Measurements from ENCODE around the gene PACSIN1.

Gene PACSIN1

DNA sequence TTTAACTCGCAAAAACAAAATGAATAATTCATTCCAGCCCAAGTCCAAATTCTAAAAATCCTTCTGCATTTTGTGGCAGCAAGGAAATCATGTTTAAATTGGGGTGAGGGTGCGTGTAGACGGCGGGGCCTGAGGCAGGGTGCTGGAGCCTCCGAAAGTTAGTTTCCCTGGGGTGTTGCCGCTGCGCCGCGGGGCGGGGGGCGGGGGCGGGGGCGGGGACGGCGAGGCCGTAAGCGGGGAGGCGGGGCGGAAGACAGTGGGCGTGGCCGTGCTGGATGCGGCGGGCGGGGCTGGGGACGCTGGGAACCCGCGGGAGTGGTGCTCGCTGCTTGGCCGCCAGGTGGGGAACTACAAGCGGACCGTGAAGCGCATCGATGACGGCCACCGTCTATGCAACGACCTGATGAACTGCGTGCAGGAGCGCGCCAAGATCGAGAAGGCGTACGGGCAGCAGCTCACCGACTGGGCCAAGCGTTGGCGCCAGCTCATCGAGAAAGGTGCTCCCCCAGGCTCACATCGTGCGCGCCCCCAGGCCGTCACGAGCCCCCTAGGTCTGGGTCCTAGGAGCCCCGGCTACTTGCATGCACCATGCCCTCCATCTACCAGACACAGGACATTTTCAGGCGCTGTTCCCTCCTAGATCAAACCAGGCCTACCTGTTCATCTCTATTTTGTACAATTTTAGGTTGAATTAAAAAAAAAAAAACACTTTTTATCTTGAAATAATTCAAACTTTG lies 61.3 kb downstream of the PACSIN1 start (continued):
- TF ChIP-seq, protein P1, sequence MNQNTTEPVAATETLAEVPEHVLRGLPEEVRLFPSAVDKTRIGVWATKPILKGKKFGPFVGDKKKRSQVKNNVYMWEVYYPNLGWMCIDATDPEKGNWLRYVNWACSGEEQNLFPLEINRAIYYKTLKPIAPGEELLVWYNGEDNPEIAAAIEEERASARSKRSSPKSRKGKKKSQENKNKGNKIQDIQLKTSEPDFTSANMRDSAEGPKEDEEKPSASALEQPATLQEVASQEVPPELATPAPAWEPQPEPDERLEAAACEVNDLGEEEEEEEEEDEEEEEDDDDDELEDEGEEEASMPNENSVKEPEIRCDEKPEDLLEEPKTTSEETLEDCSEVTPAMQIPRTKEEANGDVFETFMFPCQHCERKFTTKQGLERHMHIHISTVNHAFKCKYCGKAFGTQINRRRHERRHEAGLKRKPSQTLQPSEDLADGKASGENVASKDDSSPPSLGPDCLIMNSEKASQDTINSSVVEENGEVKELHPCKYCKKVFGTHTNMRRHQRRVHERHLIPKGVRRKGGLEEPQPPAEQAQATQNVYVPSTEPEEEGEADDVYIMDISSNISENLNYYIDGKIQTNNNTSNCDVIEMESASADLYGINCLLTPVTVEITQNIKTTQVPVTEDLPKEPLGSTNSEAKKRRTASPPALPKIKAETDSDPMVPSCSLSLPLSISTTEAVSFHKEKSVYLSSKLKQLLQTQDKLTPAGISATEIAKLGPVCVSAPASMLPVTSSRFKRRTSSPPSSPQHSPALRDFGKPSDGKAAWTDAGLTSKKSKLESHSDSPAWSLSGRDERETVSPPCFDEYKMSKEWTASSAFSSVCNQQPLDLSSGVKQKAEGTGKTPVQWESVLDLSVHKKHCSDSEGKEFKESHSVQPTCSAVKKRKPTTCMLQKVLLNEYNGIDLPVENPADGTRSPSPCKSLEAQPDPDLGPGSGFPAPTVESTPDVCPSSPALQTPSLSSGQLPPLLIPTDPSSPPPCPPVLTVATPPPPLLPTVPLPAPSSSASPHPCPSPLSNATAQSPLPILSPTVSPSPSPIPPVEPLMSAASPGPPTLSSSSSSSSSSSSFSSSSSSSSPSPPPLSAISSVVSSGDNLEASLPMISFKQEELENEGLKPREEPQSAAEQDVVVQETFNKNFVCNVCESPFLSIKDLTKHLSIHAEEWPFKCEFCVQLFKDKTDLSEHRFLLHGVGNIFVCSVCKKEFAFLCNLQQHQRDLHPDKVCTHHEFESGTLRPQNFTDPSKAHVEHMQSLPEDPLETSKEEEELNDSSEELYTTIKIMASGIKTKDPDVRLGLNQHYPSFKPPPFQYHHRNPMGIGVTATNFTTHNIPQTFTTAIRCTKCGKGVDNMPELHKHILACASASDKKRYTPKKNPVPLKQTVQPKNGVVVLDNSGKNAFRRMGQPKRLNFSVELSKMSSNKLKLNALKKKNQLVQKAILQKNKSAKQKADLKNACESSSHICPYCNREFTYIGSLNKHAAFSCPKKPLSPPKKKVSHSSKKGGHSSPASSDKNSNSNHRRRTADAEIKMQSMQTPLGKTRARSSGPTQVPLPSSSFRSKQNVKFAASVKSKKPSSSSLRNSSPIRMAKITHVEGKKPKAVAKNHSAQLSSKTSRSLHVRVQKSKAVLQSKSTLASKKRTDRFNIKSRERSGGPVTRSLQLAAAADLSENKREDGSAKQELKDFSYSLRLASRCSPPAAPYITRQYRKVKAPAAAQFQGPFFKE (tag by site-specific recombination; IDR thresholded peaks at IDR 0.05; ENCODE audit: borderline replicate concordance) = no peak
- TF ChIP-seq BCL11B (tag by site-specific recombination; IDR thresholded peaks at IDR 0.05; ENCODE audit: low read depth) (no peak), KLF8 (tag by site-specific recombination; IDR thresholded peaks at IDR 0.05) (peak; percentile 55; the same call in 1 of the 2 replicates), ZNF473 (tag by site-specific recombination; IDR thresholded peaks at IDR 0.05) (no peak), ZNF311 (tag by site-specific recombination; IDR thresholded peaks at IDR 0.05; ENCODE audit: borderline replicate concordance) (no peak), ZNF610 (tag by site-specific recombination; IDR thresholded peaks at IDR 0.05; ENCODE audit: borderline replicate concordance) (no peak), ZNF112 (tag by site-specific recombination; IDR thresholded peaks at IDR 0.05) (no peak), ZNF292 (tag by site-specific recombination; IDR thresholded peaks at IDR 0.05; ENCODE audit: borderline replicate concordance, low read depth) (no peak), ZNF423 (tag by site-specific recombination; IDR thresholded peaks at IDR 0.05) (peak; percentile 19; the same call in 1 of the 2 replicates), ZFP41 (tag by site-specific recombination; IDR thresholded peaks at IDR 0.05; ENCODE audit: borderline replicate concordance) (no peak), RBAK (tag by site-specific recombination; IDR thresholded peaks at IDR 0.05) (no peak), ZNF302 (tag by site-specific recombination; IDR thresholded peaks at IDR 0.05; ENCODE audit: low read depth) (no peak), ZEB2 (tag by site-specific recombination; IDR thresholded peaks at IDR 0.05) (peak; percentile 84), ZNF621 (tag by site-specific recombination; IDR thresholded peaks at IDR 0.05) (no peak), ZNF214 (tag by site-specific recombination; IDR thresholded peaks at IDR 0.05; ENCODE audit: borderline replicate concordance) (no peak), KLF16 (tag by site-specific recombination; IDR thresholded peaks at IDR 0.05) (no peak), ZXDB (tag by site-specific recombination; IDR thresholded peaks at IDR 0.05) (peak; percentile 47; the same call in 1 of the 2 replicates), ZNF324 (tag by site-specific recombination; IDR thresholded peaks at IDR 0.05) (no peak), ZSCAN23 (tag by site-specific recombination; IDR thresholded peaks at IDR 0.05) (no peak), ZNF501 (tag by site-specific recombination; IDR thresholded peaks at IDR 0.05) (no peak), ZFHX2 (tag by site-specific recombination; conservative IDR thresholded peaks at IDR 0.05) (no peak), SP3 (tag by site-specific recombination; IDR thresholded peaks at IDR 0.05) (peak; percentile 64; the same call in 1 of the 2 replicates), YY2 (tag by site-specific recombination; IDR thresholded peaks at IDR 0.05) (no peak), ZNF280C (tag by site-specific recombination; IDR thresholded peaks at IDR 0.05) (no peak), ZNF341 (tag by site-specific recombination; IDR thresholded peaks at IDR 0.05; ENCODE audit: low read depth) (no peak)
- TF ChIP-seq, protein P2, sequence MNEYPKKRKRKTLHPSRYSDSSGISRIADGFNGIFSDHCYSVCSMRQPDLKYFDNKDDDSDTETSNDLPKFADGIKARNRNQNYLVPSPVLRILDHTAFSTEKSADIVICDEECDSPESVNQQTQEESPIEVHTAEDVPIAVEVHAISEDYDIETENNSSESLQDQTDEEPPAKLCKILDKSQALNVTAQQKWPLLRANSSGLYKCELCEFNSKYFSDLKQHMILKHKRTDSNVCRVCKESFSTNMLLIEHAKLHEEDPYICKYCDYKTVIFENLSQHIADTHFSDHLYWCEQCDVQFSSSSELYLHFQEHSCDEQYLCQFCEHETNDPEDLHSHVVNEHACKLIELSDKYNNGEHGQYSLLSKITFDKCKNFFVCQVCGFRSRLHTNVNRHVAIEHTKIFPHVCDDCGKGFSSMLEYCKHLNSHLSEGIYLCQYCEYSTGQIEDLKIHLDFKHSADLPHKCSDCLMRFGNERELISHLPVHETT (tag by site-specific recombination; IDR thresholded peaks at IDR 0.05) = no peak
- TF ChIP-seq, protein P3, sequence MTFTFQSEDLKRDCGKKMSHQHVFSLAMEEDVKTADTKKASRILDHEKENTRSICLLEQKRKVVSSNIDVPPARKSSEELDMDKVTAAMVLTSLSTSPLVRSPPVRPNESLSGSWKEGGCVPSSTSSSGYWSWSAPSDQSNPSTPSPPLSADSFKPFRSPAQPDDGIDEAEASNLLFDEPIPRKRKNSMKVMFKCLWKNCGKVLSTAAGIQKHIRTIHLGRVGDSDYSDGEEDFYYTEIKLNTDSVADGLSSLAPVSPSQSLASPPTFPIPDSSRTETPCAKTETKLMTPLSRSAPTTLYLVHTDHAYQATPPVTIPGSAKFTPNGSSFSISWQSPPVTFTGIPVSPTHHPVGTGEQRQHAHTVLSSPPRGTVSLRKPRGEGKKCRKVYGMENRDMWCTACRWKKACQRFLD (tag by site-specific recombination; IDR thresholded peaks at IDR 0.05) = no peak
- TF ChIP-seq, protein P4, sequence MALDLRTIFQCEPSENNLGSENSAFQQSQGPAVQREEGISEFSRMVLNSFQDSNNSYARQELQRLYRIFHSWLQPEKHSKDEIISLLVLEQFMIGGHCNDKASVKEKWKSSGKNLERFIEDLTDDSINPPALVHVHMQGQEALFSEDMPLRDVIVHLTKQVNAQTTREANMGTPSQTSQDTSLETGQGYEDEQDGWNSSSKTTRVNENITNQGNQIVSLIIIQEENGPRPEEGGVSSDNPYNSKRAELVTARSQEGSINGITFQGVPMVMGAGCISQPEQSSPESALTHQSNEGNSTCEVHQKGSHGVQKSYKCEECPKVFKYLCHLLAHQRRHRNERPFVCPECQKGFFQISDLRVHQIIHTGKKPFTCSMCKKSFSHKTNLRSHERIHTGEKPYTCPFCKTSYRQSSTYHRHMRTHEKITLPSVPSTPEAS (tag by site-specific recombination; IDR thresholded peaks at IDR 0.05) = no peak

Measured in HEK293 (cell line).